NCI-H1048 (cell line): ENCODE results near the gene ADAM12.
"Not testable (repeated sequence)": the region's sequence is repeated elsewhere in the genome, so short reads cannot be mapped to it uniquely, and the experiment has no call there.

Experiments used
- DNase-seq: peaks from one replicate; lab custom pipeline; 2025; lab: John Stamatoyannopoulos, UW

The ADAM12 gene

GRCh38 chr10:125982260-125982948 is 405.9 kb downstream of the ADAM12 start:
- peak; percentile 35 for DNase-seq

DNA sequence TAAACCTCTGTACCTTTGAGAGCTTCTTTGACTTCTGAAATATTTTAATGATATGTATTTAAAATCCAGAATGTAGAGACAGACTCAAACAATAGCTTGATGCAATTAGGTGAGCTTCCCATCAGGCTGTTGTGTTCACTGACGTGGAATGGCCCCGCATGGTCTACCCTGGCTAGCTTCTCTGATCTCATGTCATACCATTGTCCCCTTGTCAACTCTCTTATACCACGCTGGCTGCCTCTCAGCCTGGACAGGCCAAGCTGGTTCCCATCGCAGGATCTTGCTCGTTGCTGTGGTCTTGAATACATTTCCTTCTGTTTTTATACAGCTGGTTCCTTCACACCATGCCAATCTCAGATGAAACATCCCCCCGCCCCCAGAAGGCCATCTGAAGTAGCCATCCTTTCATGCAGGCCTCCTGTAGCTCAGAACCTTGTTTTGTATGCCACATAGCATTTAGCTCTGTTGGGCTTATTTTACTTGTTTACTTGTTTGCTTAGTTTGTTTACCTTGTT is 407.7 kb downstream of the ADAM12 start:
- DNase-seq, result no peak

- no peak for DNase-seq
Observed at GRCh38 chr10:125979976-125980375, 408.3 kb downstream of the ADAM12 start.

- no peak for DNase-seq
Observed at GRCh38 chr10:125976960-125977605, 411.2 kb downstream of the ADAM12 start.

DNA sequence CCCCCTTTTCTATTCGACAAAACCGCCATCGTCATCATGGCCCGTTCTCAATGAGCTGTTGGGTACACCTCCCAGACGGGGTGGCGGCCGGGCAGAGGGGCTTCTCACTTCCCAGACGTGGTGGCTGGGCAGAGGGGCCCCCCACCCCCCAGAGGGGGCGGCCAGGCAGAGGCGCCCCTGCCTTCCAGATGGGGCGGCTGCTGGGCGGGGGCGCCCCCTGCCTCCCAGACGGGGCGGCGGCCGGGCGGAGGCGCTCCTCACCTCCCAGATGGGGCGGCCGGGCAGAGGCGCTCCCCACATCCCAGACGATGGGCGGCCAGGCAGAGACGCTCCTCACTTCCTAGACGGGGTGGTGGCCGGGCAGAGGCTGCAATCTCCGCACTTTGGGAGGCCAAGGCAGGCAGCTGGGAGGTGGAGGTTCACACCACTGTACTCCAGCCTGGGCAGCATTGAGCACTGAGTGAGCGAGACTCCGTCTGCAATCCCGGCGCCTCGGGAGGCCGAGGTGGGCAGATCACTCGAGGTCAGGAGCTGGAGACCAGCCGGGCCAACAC is 418.1 kb downstream of the ADAM12 start:
- DNase-seq, result not testable (repeated sequence)

DNA sequence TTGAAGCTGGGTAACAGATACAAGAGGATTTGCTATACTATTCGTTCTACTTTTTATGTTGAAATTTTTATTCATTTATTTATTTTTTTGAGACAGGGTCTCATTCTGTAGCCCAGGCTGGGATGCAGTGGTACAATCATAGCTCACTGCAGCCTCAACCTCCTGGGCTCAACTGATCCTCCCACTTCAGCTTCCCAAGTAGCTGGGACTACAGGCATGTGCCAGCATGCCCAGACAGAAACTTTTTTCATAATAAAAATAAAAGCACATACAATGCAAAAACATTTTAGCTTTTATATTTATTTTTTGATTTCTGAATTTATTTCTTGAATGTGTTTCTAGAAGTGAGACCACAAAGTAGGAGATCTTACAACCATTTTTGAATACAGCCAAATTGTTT is 420.7 kb downstream of the ADAM12 start:
- no peak for DNase-seq

DNA sequence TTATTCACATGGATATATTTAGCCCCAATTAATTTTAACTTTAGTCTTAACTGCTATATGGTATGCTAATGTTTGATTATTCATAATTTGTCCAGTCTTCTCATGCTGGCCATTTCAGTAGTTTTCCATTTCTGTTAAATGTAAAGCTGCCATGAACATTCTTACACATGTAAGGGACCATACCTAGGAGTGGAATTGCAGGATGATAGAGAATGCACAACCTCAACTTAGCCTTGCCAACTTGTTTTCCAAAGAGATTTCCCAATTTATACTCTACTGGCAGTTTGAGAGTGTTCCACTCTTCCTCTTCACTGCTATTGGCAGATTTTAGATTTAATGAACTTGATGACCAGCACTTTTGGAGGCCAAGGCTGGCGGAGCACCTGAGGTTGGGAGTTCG is 423.7 kb downstream of the ADAM12 start:
- DNase-seq, result no peak
